ENCODE measurements around the gene GPANK1.

- TF ChIP-seq CTCF (IDR thresholded peaks at IDR 0.05) (no peak), POLR2A (IDR thresholded peaks at IDR 0.05) (no peak)
These were observed 5.0 kb downstream of the GPANK1 start for GRCh38 chr6:31659649-31660380.
